H1 (cell line): ENCODE data around the gene UBAP2L. TPM values are rescaled to one million over a fixed set of nuclear protein-coding genes. Genes with fewer than 3 reads are reported as not detected.

Experiments used
- CTCF ChIA-PET: fragments of 300-600 bp; sonication (Branson Sonifier 250); formaldehyde crosslinking; loops from one replicate; lab custom pipeline; 2021; ENCODE audit not compliant: partially characterized antibody; lab: Charles Lee
- POLR2A ChIA-PET: fragments of 300-600 bp; sonication (Branson Sonifier 250); formaldehyde crosslinking; loops from one replicate; lab custom pipeline; 2021; ENCODE audit warnings: inconsistent platforms; ENCODE audit not compliant: partially characterized antibody; lab: Charles Lee
- DNase-seq, 2 experiments: peaks; one replicate each; pipeline versions ENCODE4 v3.0.0 to v3.0.0-alpha.2; 2010 to 2022; ENCODE audit warnings: low spot score in 2 of 2, low read depth in 1 of 2, mixed read lengths in 1 of 2
- FAIRE-seq: peaks from 2 replicates; lab custom pipeline; 2011; peaks lifted over from hg19 to GRCh38; lab: Jason Lieb, UNC
- H2AFZ ChIP-seq: 2 replicates; pipeline ENCODE4 v1.8.1; 2012; ENCODE audit warnings: low read length, inconsistent platforms
- H2AK5ac ChIP-seq: 2 replicates; pipeline ENCODE4 v1.6.1; 2013; ENCODE audit warnings: low read depth, low read length
- H2BK120ac ChIP-seq: replicated peaks from 2 replicates; pipeline ENCODE3; 2013; ENCODE audit warnings: low read depth, low read length, inconsistent platforms
- H2BK12ac ChIP-seq: 2 replicates; pipeline ENCODE4 v1.6.1; 2013; ENCODE audit warnings: low read depth, low read length
- H2BK15ac ChIP-seq: 2 replicates; pipeline ENCODE4 v1.6.1; 2013; ENCODE audit warnings: low read length
- H2BK20ac ChIP-seq: 2 replicates; pipeline ENCODE4 v1.6.1; 2013; ENCODE audit warnings: low read length
- H2BK5ac ChIP-seq: 2 replicates; pipeline ENCODE4 v1.6.1; 2013; ENCODE audit warnings: low read depth, low read length
- H3K14ac ChIP-seq: 2 replicates; pipeline ENCODE4 v1.6.1; 2013; ENCODE audit warnings: inconsistent platforms; ENCODE audit not compliant: insufficient read length
- H3K18ac ChIP-seq: 2 replicates; pipeline ENCODE4 v1.6.1; 2013; ENCODE audit warnings: low read length; ENCODE audit errors: extremely low read depth
- H3K23ac ChIP-seq: 2 replicates; pipeline ENCODE4 v1.6.1; 2013; ENCODE audit warnings: inconsistent platforms; ENCODE audit not compliant: insufficient read length
- H3K23me2 ChIP-seq: 2 replicates; pipeline ENCODE4 v1.6.1; 2013; ENCODE audit warnings: low read depth, low read length
- H3K27ac ChIP-seq: 2 replicates; pipeline ENCODE4 v1.6.1; 2011; ENCODE audit warnings: low read depth, low read length, inconsistent platforms
- H3K27me3 ChIP-seq, 4 experiments: replicated peaks in 1 of 4; 1 replicate in 1 of 4; 2 replicates in 3 of 4; pipeline versions ENCODE4 v1.6.1 to v1.8.1; 2011 to 2013; ENCODE audit warnings: low read length in 3 of 4, mild to moderate bottlenecking in 3 of 4, inconsistent platforms in 2 of 4, mixed read lengths in 2 of 4, moderate library complexity in 1 of 4; ENCODE audit not compliant: control insufficient read depth in 3 of 4, insufficient read depth in 3 of 4; ENCODE audit errors: extremely low read depth in 1 of 4
- H3K36me3 ChIP-seq, 4 experiments: 2 replicates each; pipeline versions ENCODE4 v1.6.1 to v1.8.1; 2011 to 2013; ENCODE audit warnings: mild to moderate bottlenecking in 4 of 4, low read length in 3 of 4, moderate library complexity in 2 of 4, control low read depth in 1 of 4, inconsistent platforms in 1 of 4; ENCODE audit not compliant: insufficient read depth in 4 of 4, control insufficient read depth in 2 of 4
- H3K4ac ChIP-seq: replicated peaks from 2 replicates; pipeline ENCODE3; 2013; ENCODE audit warnings: low read length, low read depth, mixed read lengths, inconsistent platforms; ENCODE audit not compliant: insufficient read length
- H3K4me1 ChIP-seq, 4 experiments: replicated peaks in 1 of 4; 1 replicate in 1 of 4; 2 replicates in 3 of 4; pipeline versions ENCODE4 v1.6.1 to v1.8.1; 2011 to 2013; ENCODE audit warnings: low read length in 3 of 4, inconsistent platforms in 2 of 4, mixed read lengths in 1 of 4; ENCODE audit not compliant: insufficient read depth in 4 of 4, control insufficient read depth in 3 of 4
- H3K4me2 ChIP-seq, 2 experiments: 2 replicates each; pipeline versions ENCODE4 v1.6.1 to v1.8.1; 2011 to 2013; ENCODE audit warnings: low read depth in 2 of 2, low read length in 2 of 2, control low read depth in 1 of 2, inconsistent platforms in 1 of 2, mild to moderate bottlenecking in 1 of 2; ENCODE audit not compliant: insufficient read depth in 1 of 2
- H3K4me3 ChIP-seq, 4 experiments: fragments of 200-600, 300-600 bp in 1 of 4; sonication (generic), shearing (Covaris generic), sonication (Bioruptor Twin) in 1 of 4; 2 replicates each; pipeline versions ENCODE4 v1.5.1 to v1.8.1; 2011 to 2016; ENCODE audit warnings: low read length in 4 of 4, low read depth in 3 of 4, control low read depth in 2 of 4, inconsistent platforms in 2 of 4, mild to moderate bottlenecking in 2 of 4, mixed read lengths in 1 of 4, moderate library complexity in 1 of 4; ENCODE audit not compliant: insufficient read depth in 2 of 4; ENCODE audit errors: extremely low read depth in 1 of 4
- H3K56ac ChIP-seq: replicated peaks from 2 replicates; pipeline ENCODE3; 2013; ENCODE audit warnings: low read depth, mild to moderate bottlenecking, mixed read lengths, low read length, inconsistent platforms; ENCODE audit not compliant: insufficient read length
- H3K79me1 ChIP-seq: 2 replicates; pipeline ENCODE4 v1.6.1; 2013; ENCODE audit warnings: low read depth, low read length, control low read depth
- H3K79me2 ChIP-seq, 2 experiments: 2 replicates each; pipeline versions ENCODE4 v1.6.1 to v1.8.1; 2012 to 2013; ENCODE audit warnings: low read length in 2 of 2, mild to moderate bottlenecking in 2 of 2, inconsistent platforms in 1 of 2; ENCODE audit not compliant: insufficient read depth in 2 of 2, control insufficient read depth in 1 of 2
- H3K9ac ChIP-seq, 4 experiments: replicated peaks in 1 of 4; 1 replicate in 1 of 4; 2 replicates in 3 of 4; pipeline versions ENCODE4 v1.6.1 to v1.8.1; 2011 to 2013; ENCODE audit warnings: low read depth in 3 of 4, low read length in 3 of 4, control low read depth in 2 of 4, mild to moderate bottlenecking in 2 of 4, moderate library complexity in 2 of 4, inconsistent platforms in 1 of 4; ENCODE audit errors: extremely low read depth in 1 of 4
- H3K9me3 ChIP-seq, 2 experiments: 2 replicates each; pipeline versions ENCODE4 v1.6.1 to v1.8.1; 2012 to 2013; ENCODE audit warnings: mild to moderate bottlenecking in 2 of 2, moderate library complexity in 2 of 2, control low read depth in 1 of 2, inconsistent platforms in 1 of 2, low read depth in 1 of 2, low read length in 1 of 2, mixed read lengths in 1 of 2; ENCODE audit not compliant: insufficient read depth in 2 of 2
- H4K20me1 ChIP-seq, 2 experiments: replicated peaks in 1 of 2; 2 replicates each; pipeline versions ENCODE3 to v1.8.1; 2011 to 2013; ENCODE audit warnings: inconsistent platforms in 2 of 2, low read length in 2 of 2, mild to moderate bottlenecking in 1 of 2; ENCODE audit not compliant: insufficient read depth in 2 of 2, control insufficient read depth in 1 of 2
- H4K5ac ChIP-seq: 2 replicates; pipeline ENCODE4 v1.6.1; 2013; ENCODE audit warnings: low read length, low read depth, mixed read lengths, inconsistent platforms; ENCODE audit not compliant: insufficient read length
- H4K8ac ChIP-seq: 2 replicates; pipeline ENCODE4 v1.8.0; 2013; ENCODE audit warnings: mild to moderate bottlenecking, moderate library complexity, low read length, inconsistent platforms; ENCODE audit not compliant: insufficient read depth; ENCODE audit errors: extremely low read depth
- H4K91ac ChIP-seq: replicated peaks from 2 replicates; pipeline ENCODE3; 2013; ENCODE audit warnings: low read length, mixed read lengths, inconsistent platforms; ENCODE audit not compliant: insufficient read length
- KDM4A ChIP-seq: IDR thresholded peaks from one replicate; pipeline ENCODE4 v1.7.1; 2012; ENCODE audit warnings: low read depth, mild to moderate bottlenecking, moderate library complexity, low read length, inconsistent platforms; ENCODE audit not compliant: severe bottlenecking
- POLR2A ChIP-seq, 2 experiments: IDR thresholded peaks; 1 replicate in 1 of 2; 2 replicates in 1 of 2; pipeline ENCODE4 v1.6.1; 2011; ENCODE audit warnings: low read depth in 2 of 2, low read length in 2 of 2, mild to moderate bottlenecking in 2 of 2; ENCODE audit errors: control extremely low read depth in 1 of 2
- POLR2AphosphoS5 ChIP-seq: IDR thresholded peaks from 2 replicates; pipeline ENCODE4 v1.6.1; 2011; ENCODE audit warnings: low read depth, low read length
- RBBP5 ChIP-seq: IDR thresholded peaks from 2 replicates; pipeline ENCODE4 v1.7.1; 2012; ENCODE audit warnings: low read depth, mild to moderate bottlenecking, inconsistent platforms, low read length, moderate library complexity, borderline replicate concordance
- RXRA ChIP-seq: IDR thresholded peaks from 2 replicates; pipeline ENCODE4 v1.6.1; 2011; ENCODE audit warnings: low read depth, mild to moderate bottlenecking, low read length, moderate library complexity; ENCODE audit not compliant: insufficient read depth
- SIN3A ChIP-seq, 2 experiments: IDR thresholded peaks in 1 of 2; conservative IDR thresholded peaks in 1 of 2; 2 replicates each; pipeline ENCODE4 v1.6.1; 2011 to 2012; ENCODE audit warnings: low read length in 2 of 2, improper control_type of control experiment in 1 of 2, low read depth in 1 of 2, mild to moderate bottlenecking in 1 of 2
- TAF1 ChIP-seq: IDR thresholded peaks from 2 replicates; pipeline ENCODE4 v1.6.1; 2011; ENCODE audit warnings: mild to moderate bottlenecking, low read depth, low read length
- TBP ChIP-seq: IDR thresholded peaks from 2 replicates; pipeline ENCODE4 v1.6.1; 2011; ENCODE audit warnings: low read depth, low read length, improper control_type of control experiment
- WGBS, 2 experiments: shearing (Covaris generic) in 1 of 2; methylation state at CpG; one replicate each; pipeline versions ENCODE4 v1.1.6 to v1.1.7; 2013 to 2015; ENCODE audit warnings: low lambda C conversion rate in 2 of 2, mixed read lengths in 2 of 2, inconsistent platforms in 1 of 2, low coverage in 1 of 2, missing lambda C conversion rate in 1 of 2; ENCODE audit not compliant: insufficient replicate concordance in 2 of 2, insufficient coverage in 1 of 2, insufficient read length in 1 of 2; ENCODE audit errors: extremely low coverage in 1 of 2, missing lambda C conversion rate in 1 of 2; 5-methylcytosine and 5-hydroxymethylcytosine counted together
- polyA plus RNA-seq, 7 experiments: library from polyadenylated mRNA; depleted of rRNA in 3 of 7; stranded (reverse) in 5 of 7; unstranded in 2 of 7; fragments of >200 nt in 5 of 7; fragments of 200-250 nt in 2 of 7; gene quantifications; 1 replicate in 5 of 7; 2 replicates in 1 of 7; 4 replicates in 1 of 7; pipeline versions ENCODE4 v1.2.1 to v1.2.3, GENCODE V29; 2011 to 2013; ENCODE audit warnings: missing spikeins in 2 of 7, mixed read lengths in 2 of 7
- total RNA-seq: library from RNA; stranded (reverse); fragmentation: NEBNext Ultra II Directional; extraction: Animal tissue kit (Norgen Biotek cat#: 25700); gene quantifications from 2 replicates; pipeline ENCODE4 v1.2.1, GENCODE V29; 2021
- TF ChIP-seq, protein P1 (sequence below): IDR thresholded peaks from 2 replicates; pipeline ENCODE4 v1.6.1; 2012; ENCODE audit warnings: low read length, inconsistent platforms

Gene UBAP2L
- total and polyA plus RNA-seq, 2 of the 8 experiments (the other 6 are each of a cell fraction or from before 2014, with no cell fraction given) = 254 to 349 TPM

DNA sequence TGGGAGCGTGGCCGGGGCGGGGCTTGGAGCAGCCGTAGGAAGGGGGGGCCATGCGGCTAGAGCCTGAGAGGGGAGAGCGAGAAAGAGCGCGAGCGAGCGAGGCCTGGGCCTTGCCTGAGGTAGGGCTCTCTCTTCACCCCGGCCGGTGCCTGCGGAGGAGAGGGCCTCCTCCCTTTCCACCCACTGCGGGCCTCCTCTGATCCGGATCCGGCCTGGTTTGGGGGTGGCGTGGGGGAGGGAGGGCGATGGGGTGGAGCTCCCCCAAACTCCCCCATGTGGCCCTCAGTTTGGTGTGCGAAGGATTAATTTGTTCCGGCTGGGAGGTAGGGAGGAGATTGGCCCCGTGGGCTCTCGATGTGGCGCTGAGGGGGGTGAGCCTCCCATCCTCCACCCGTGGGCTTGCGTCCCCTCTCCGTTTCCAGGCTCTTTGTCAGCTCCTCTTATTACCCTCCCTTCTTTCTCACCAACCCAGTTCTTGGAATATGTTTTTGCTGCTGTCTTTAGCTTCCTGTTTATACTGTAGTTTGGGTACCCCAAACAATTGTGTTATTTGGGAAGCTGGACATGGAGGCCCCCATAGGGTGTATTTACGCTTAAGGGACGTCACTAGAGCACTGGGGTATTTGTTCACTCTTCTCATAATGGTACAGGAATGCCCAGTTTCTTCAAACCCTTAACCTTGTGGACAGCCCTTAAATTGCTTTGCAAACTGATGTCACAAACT, 685 bp downstream of the UBAP2L start:
- CTCF ChIA-PET = interaction anchor here (2.2 to 2.6 kb wide), 2 partner anchors 24 to 113 kb away, joined by 8 to 9 read pairs; no protein-coding TSS in a partner anchor
- Histone ChIP-seq H4K5ac (peak overlapping the region; percentile 83), H4K20me1 (peaks cover 7 to 9% of the 10 kb centered on the region in 2 experiments), H3K9me3 (no peaks in the 10 kb centered on the region), H2BK20ac (no peak overlapping the region), H4K91ac (peak overlapping the region; percentile 86), H3K18ac (peak overlapping the region; percentile 78), H3K4ac (peak overlapping the region; percentile 41), H3K36me3 (peaks cover 10 to 38% (median 21%) of the 10 kb centered on the region in 4 experiments), H3K27ac (peak overlapping the region; percentile 92), H2BK15ac (no peak overlapping the region), H3K9ac (peak overlapping the region; percentile 74 to 97 (median 94)), H2BK120ac (no peak overlapping the region), H3K4me1 (peaks cover 2 to 11% (median 3%) of the 10 kb centered on the region in 4 experiments; a peak in 5 of 7 replicates), H4K8ac (peak overlapping the region; percentile 95; the same call in 1 of the 2 replicates), H3K79me2 (peaks cover 51 to 90% of the 10 kb centered on the region in 2 experiments), H3K23me2 (peaks cover 5% of the 10 kb centered on the region), H3K4me2 (peak overlapping the region; percentile 74 to 92), H3K27me3 (no peaks in the 10 kb centered on the region), H2BK5ac (peak overlapping the region; percentile 79), H3K56ac (peak overlapping the region; percentile 13), H2AK5ac (no peak overlapping the region), H3K23ac (no peak overlapping the region), H2BK12ac (no peak overlapping the region), H3K79me1 (peaks cover 8% of the 10 kb centered on the region), H2AFZ (no peak overlapping the region), H3K4me3 (peak overlapping the region; percentile 67 to 90 (median 83)), H3K14ac (no peak overlapping the region)
- DNase-seq = peak in 1 of 2 experiments; percentile 59
- no peak for FAIRE-seq
- WGBS, 2 experiments = 1% methylated on average over 6 of the region's 28 CpGs; no CpG with 5 or more reads in 1 of the 2 experiments
- POLR2A ChIA-PET = interaction anchor here (0.7 to 9.0 kb wide), 13 partner anchors 8 to 230 kb away, joined by 3 to 107 read pairs (median 5); partner anchors contain the start of genes CFAP141 and RPS27
- TF ChIP-seq TBP (no peak), POLR2AphosphoS5 (peak; percentile 68), KDM4A (no peak), POLR2A (IDR thresholded peaks at IDR 0.05; ENCODE audit: control extremely low read depth in 1 of 2, low read depth in 2 of 2, low read length in 2 of 2) (peak; percentile 14 to 65), TAF1 (0 out of 2 replicates have a peak, but pooled peaks have one; percentile 60), RXRA (no peak), RBBP5 (0 out of 2 replicates have a peak, but pooled peaks have one; percentile 30), SIN3A (conservative IDR thresholded peaks at IDR 0.05 in 1 of 2, IDR thresholded peaks at IDR 0.05 in 1 of 2; ENCODE audit: low read depth in 1 of 2, low read length in 2 of 2) (peak in 1 of 2 experiments; percentile 7; a peak in 1 of 4 replicates)
- TF ChIP-seq, protein P1, sequence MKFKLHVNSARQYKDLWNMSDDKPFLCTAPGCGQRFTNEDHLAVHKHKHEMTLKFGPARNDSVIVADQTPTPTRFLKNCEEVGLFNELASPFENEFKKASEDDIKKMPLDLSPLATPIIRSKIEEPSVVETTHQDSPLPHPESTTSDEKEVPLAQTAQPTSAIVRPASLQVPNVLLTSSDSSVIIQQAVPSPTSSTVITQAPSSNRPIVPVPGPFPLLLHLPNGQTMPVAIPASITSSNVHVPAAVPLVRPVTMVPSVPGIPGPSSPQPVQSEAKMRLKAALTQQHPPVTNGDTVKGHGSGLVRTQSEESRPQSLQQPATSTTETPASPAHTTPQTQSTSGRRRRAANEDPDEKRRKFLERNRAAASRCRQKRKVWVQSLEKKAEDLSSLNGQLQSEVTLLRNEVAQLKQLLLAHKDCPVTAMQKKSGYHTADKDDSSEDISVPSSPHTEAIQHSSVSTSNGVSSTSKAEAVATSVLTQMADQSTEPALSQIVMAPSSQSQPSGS = no peak
